ENCODE measurements around the gene SLC25A21.

DNA sequence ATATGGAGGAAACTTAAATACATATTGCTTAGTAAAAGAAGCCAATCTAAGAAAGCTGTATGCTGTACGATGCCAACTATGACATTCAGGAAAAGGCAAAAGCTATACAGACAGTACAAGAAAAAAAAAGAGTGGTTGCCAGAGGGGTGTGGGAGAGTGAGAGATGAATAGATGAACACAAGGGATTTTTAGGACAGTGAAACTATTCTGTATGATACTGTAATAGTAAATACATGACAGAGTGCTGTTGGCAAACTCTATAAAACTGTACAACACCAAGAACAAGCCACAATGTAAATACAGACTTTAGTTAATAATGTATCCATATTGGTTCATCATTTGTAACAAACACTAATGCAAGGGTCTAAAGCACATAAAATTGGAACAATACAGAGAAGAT lies 14.5 kb upstream of the SLC25A21 start:
- TF ChIP-seq CTCF (IDR thresholded peaks at IDR 0.05; ENCODE audit: low read depth, low read length, poor library complexity, severe bottlenecking), result no peak
- TF ChIP-seq EZH2phosphoT487 (IDR thresholded peaks at IDR 0.05; ENCODE audit: borderline replicate concordance, low read length), result no peak

All from DOHH2 (cell line).